ENCODE data around the gene WWOX. TPM values are rescaled to one million over a fixed set of nuclear protein-coding genes. Genes with fewer than 3 reads are reported as not detected.

The WWOX gene
- total and polyA plus RNA-seq, 2 of the 8 experiments (the other 6 are each of a cell fraction or from before 2014, with no cell fraction given) = 5.4 to 16.7 TPM

GRCh38 chr16:78348886-78349285 is 249.4 kb downstream of the WWOX start:
- Histone ChIP-seq H3K4me1 (replicated peaks in 1 of 4; ENCODE audit: control insufficient read depth in 3 of 4, insufficient read depth in 4 of 4, low read length in 3 of 4) (no peaks in the 10 kb centered on the region), H2BK120ac (replicated peaks; ENCODE audit: low read depth, low read length) (no peak overlapping the region), H3K4me3 (ENCODE audit: extremely low read depth in 1 of 4, insufficient read depth in 2 of 4, low read depth in 3 of 4, low read length in 4 of 4) (no peak overlapping the region), H3K27me3 (replicated peaks in 1 of 4; ENCODE audit: control insufficient read depth in 3 of 4, extremely low read depth in 1 of 4, insufficient read depth in 3 of 4, low read length in 3 of 4) (no peaks in the 10 kb centered on the region), H3K79me2 (ENCODE audit: control insufficient read depth in 1 of 2, insufficient read depth in 2 of 2, low read length in 2 of 2) (no peaks in the 10 kb centered on the region), H3K9me3 (ENCODE audit: insufficient read depth in 2 of 2, low read depth in 1 of 2, low read length in 1 of 2) (no peaks in the 10 kb centered on the region), H3K79me1 (ENCODE audit: low read depth, low read length) (no peaks in the 10 kb centered on the region), H3K36me3 (ENCODE audit: control insufficient read depth in 2 of 4, insufficient read depth in 4 of 4, low read length in 3 of 4) (no peaks in the 10 kb centered on the region), H3K14ac (ENCODE audit: insufficient read length) (no peak overlapping the region), H3K18ac (ENCODE audit: extremely low read depth, low read length) (no peak overlapping the region), H4K5ac (ENCODE audit: insufficient read length, low read depth, low read length) (no peak overlapping the region), H2AFZ (ENCODE audit: low read length) (no peak overlapping the region), H4K20me1 (replicated peaks in 1 of 2; ENCODE audit: control insufficient read depth in 1 of 2, insufficient read depth in 2 of 2, low read length in 2 of 2) (no peaks in the 10 kb centered on the region), H3K27ac (ENCODE audit: low read depth, low read length) (no peak overlapping the region), H3K9ac (replicated peaks in 1 of 4; ENCODE audit: extremely low read depth in 1 of 4, low read depth in 3 of 4, low read length in 3 of 4) (no peak overlapping the region), H2BK12ac (ENCODE audit: low read depth, low read length) (no peak overlapping the region), H2BK5ac (ENCODE audit: low read depth, low read length) (no peak overlapping the region), H3K4ac (replicated peaks; ENCODE audit: insufficient read length, low read depth, low read length) (no peak overlapping the region), H4K91ac (replicated peaks; ENCODE audit: insufficient read length, low read length) (no peak overlapping the region), H3K23me2 (ENCODE audit: low read depth, low read length) (no peaks in the 10 kb centered on the region), H2BK20ac (ENCODE audit: low read length) (no peak overlapping the region), H2BK15ac (ENCODE audit: low read length) (no peak overlapping the region), H3K56ac (replicated peaks; ENCODE audit: insufficient read length, low read depth, low read length) (no peak overlapping the region), H3K4me2 (ENCODE audit: insufficient read depth in 1 of 2, low read depth in 2 of 2, low read length in 2 of 2) (no peak overlapping the region), H2AK5ac (ENCODE audit: low read depth, low read length) (no peak overlapping the region), H3K23ac (ENCODE audit: insufficient read length) (no peak overlapping the region), H4K8ac (ENCODE audit: extremely low read depth, insufficient read depth, low read length) (no peak overlapping the region)
- ChIA-PET POLR2A (ENCODE audit: partially characterized antibody) (no interaction called here), CTCF (ENCODE audit: partially characterized antibody) (interaction anchor here (1.1 kb wide), 1 partner anchor 10 kb away, joined by 3 read pairs; no protein-coding TSS in a partner anchor)
- no peak for FAIRE-seq
- no peak for DNase-seq (ENCODE audit: low read depth in 1 of 2, low spot score in 2 of 2)
- 91% methylated on average over 8 of the region's 9 CpGs; no CpG with 5 or more reads in 1 of the 2 experiments for WGBS, 2 experiments (ENCODE audit: extremely low coverage in 1 of 2, insufficient coverage in 1 of 2, insufficient read length in 1 of 2, insufficient replicate concordance in 2 of 2, low coverage in 1 of 2, low lambda C conversion rate in 2 of 2, missing lambda C conversion rate in 1 of 2)
- TF ChIP-seq TEAD4 (IDR thresholded peaks at IDR 0.05; ENCODE audit: low read depth, low read length) (no peak), JUN (IDR thresholded peaks at IDR 0.05; ENCODE audit: low read depth, low read length) (no peak), YY1 (IDR thresholded peaks at IDR 0.05; ENCODE audit: low read depth, low read length) (no peak)

Data from H1 (cell line).